HG03095 (cell line): Measurements from ENCODE around the gene TMEM256.

Experiments used
- ATAC-seq: cut with Tn5 transposase; IDR thresholded peaks from one replicate; pipeline ENCODE4 v1.9.1; 2021; ENCODE audit warnings: moderate library complexity; ENCODE audit not compliant: unreplicated experiment

The TMEM256 gene

GRCh38 chr17:7408863-7409262, 5.0 kb upstream of the TMEM256 start:
- no peak for ATAC-seq

DNA sequence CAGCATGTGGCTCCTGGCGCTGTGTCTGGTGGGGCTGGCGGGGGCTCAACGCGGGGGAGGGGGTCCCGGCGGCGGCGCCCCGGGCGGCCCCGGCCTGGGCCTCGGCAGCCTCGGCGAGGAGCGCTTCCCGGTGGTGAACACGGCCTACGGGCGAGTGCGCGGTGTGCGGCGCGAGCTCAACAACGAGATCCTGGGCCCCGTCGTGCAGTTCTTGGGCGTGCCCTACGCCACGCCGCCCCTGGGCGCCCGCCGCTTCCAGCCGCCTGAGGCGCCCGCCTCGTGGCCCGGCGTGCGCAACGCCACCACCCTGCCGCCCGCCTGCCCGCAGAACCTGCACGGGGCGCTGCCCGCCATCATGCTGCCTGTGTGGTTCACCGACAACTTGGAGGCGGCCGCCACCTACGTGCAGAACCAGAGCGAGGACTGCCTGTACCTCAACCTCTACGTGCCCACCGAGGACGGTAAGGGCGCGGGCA, 4.4 kb upstream of the TMEM256 start:
- no peak for ATAC-seq

GRCh38 chr17:7407485-7408251, 3.8 kb upstream of the TMEM256 start, which contains the start of gene NLGN2:
TSS of gene NLGN2 (plus strand) at chr17:7407845. CDS start at chr17:7408256, 411 bp downstream.
- no peak for ATAC-seq

DNA sequence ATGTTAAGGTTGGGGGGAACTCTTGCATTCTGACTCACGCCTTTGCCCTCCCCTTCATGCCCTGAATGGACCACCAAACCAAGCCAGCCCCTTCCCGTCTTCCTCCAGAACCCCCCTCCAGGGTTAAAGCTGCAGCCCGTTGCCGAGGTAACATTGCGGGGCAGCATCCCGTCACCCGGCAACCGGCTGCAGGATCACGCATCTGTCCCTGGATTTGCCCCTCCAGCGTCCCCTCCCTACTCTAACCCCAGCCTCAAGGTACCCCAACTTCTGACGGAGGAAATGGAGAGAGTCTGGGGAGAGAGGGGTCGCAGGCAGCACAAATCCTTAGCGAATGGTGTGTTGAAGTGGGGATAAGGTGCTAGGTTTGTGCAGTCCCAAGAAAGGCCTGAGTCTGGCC, 3.2 kb upstream of the TMEM256 start:
- no peak for ATAC-seq

- no peak for ATAC-seq
Measured at GRCh38 chr17:7406235-7406825, 2.4 kb upstream of the TMEM256 start.

DNA sequence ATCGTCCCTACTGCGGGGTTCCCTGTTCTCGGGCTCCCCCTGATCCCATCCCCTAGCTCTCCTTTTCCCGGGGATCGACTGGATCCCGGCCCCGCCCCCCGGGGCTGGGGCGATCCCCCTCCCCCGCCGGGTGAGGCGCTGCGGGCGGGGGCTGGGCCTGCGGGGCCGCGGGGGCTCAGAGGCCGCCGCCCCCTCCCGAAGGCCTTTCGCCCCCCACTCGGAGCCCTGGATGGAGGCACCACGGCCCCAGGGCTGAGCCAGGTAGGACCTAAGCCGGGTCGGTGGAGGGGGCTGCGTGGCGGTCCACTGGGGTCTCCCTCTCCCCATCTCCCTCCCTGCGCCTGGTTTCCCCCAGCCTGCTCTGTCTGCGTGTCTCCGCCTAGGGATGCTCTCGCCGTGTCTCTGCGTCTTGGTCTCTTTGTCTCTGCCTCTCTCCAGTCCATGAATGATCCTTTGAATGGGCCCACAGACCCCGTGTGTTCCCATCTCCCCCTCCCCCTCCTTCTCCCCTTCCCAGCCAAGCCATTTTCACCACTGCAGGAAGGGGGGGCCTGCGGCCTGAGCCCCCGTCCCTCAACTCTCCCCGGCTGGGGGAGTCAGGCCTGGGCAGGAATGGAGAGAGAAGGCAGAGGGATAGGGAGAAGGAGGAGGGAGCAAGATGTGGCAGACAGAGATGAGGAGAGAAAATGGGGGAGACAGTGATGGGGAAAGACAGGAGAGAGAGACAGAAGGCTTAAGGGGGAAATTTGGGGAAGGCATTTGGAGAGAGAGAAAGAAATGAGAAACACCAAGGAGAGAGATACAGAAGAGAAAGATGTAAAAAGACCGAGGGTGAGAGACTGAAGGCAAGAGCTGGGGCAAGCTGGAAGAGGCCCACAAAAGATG, 1.7 kb upstream of the TMEM256 start:
- ATAC-seq, result no peak

DNA sequence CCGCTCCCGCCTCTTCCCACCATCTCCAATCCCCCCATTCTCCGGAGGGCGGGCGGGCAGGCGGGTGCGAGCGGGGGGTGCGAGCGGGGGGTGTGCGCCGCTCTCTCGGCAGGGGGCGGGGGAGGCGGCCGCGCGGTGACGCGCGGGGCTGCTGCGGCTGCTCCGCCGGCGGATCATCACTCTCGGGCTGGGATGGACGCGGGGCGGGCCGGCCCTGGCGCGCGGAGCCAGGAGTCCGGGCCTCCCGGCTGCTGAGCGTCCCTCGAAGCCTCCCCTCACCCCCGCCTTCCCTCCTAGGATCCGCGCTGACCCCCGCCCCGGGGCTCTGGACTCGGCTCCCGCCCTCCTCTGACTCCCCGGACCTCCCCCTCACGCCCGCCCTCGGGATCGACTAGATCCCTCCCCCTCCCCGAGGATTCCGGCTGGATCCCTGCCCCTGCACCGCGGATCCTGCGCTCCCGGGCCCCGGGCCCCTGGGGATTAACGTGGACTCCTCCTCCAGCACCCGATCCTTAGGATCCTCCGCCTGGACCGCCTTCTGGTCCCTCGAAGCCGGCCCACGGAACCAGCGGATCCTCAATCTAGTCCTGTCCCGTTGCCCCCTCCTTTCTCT, 946 bp upstream of the TMEM256 start:
- ATAC-seq, result peak; percentile 11

DNA sequence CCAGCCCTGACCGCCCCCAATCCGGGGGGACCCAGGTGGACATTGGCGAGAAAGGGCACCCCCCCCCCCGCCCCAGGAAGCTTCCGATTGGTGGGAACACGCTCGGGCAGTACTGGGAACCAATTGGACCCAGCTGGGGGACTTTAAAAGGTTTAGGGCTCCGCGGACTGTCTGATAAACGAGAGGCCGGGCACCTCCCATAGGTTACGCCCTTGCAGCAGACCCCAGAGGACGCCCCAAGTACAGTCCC, 245 bp downstream of the TMEM256 start:
- no peak for ATAC-seq

GRCh38 chr17:7403043-7403726, 712 bp downstream of the TMEM256 start:
- ATAC-seq, result no peak

- no peak for ATAC-seq
Measured at GRCh38 chr17:7398612-7399011, 5.3 kb downstream of the TMEM256 start.

GRCh38 chr17:7396147-7396546, 7.8 kb downstream of the TMEM256 start:
- no peak for ATAC-seq

DNA sequence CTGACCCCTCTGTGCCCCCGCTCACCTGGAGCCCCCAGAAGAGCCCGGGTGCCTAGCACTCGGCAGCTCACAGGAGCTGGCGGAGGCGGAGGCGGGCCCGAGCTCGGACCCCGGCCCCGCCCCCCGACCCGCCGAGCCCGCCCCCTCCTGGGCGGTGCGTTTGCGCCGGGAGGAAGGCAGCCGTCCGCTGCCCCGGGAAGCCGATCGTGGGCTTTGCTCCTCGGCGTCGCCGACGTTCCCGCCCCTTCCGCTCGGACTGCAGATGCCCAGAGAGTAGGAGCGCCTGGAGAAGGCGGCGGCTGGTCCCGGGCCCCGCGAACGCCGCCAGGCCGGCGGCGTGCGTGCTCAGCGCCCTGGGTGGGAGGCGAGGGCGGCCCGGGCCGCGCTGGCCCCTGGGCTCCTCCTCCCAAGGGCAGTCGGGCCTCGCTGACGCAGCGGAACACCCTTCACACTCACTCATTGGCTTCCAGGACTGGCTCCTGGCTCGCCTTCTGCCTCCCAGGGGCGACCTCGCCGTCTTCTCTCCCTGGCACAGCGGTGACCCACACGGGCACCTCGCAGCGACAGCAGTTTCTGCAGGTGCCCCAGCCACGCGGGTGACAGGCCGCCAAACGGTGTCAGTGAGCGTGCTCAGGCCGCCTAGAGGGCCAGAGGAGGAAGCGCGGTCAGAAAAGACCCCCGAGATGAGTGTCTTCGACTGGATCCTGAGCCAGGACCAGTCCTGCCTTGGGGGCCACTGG, 9.3 kb downstream of the TMEM256 start, which contains the start of gene PLSCR3:
Gene PLSCR3 (minus strand): TSS at position 74 of the 740 bp plus-strand sequence. CDS start 415 bp downstream, outside the sequence.
- peak; percentile 76 for ATAC-seq

DNA sequence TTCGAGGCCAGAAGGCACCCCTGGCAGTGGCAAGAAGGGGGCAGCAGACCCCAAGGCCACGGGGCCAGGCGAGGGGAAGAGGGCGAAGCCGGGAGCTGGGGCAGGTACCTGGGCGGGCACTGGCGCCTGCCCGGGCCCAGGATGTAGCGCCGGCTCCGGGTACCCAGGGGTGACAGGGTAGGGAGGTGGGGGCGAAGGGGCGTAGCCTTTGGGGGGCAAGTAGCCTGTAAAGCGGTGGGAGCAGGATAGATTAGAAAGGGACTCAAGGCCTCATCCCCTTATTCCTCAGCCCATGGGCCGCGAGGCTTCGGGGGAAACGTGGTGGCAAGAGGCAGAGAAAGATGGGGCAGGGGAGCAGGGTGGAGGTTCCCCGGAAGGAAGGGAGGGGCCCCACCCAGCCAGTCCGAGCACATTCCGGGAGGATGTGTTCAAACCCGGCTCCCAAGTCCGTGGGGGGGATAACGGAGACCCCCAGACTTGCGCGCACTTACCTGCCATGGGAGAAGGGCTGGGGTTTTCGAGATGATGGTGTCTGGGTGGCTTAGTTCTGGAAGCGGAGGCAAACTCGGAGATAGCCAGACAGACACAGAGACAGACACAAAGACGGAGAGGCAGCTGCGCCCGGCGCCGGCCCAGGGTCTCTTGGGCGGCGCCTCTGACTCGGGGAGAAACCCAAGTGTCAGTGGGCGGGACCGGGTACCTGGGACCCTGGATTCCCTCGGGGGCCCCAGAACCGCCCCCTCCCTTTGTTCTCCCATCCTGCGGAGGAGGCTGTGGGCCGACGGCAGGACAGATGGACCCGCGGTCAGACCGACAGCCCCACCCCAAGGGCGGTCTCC, 10.1 kb downstream of the TMEM256 start:
- ATAC-seq, result peak; percentile 33

DNA sequence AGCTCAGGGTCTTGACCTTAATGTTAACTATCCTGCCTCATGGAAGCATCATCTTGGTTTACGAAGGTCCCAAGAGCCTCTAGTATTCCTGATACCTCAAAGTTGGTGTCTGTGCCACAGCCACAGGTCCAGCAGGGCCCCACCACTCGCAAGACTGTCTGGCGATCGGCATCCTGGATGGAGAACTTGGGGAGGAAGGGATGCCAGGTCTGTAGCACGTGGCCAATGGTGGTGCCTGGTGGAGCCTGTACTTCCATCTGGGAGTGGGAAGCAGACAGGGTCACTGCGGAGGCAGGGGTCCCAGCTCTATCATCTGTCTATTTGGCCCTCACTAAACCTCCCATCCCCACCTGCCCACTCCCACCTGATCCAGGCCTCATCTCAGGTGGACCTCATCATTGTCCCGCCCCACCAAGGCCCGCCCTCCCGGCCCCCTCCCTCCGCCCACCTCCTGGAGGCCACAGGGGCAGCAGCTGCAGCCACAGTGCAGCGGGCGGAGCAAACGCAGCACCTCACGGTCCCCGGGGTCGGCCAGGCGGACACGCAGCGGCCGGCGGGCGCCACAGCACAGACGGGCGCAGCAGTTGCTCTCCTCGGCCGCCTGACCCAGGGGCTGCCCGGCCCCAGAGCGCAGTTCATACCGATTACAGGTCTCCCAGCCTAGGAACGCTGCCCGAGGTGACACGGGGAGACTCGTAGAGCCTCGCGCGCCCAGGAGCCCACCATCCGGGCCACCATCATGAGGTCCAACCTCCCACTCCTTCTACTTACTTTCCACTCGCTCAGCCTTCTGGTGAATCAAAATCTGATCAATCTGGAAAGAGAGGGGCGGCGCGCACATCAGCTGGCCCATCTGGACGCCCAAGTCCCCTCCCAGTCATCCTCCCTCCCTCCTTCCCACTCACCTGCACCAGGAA, 10.9 kb downstream of the TMEM256 start:
- no peak for ATAC-seq

DNA sequence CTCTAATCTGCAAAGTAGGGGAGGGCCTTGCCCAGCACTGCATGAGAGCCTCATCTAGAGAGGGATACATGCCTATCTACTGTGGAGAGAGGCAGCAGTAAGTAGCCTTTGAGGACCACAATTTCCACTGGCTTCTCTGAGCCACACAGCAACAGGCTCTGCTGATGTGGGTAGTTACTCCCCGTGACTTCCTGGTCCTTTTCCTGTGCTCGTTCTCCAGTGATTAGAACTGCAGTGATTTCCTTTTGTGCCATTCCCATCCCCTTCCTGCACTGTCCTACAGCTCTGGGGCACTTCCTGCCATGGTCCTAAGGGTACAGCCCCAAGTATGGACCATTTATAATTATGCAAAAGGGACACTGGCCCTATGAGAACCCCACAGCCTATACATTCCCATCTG, 12.6 kb downstream of the TMEM256 start:
- ATAC-seq, result no peak

GRCh38 chr17:7389924-7390910, 13.7 kb downstream of the TMEM256 start:
- ATAC-seq, result no peak

GRCh38 chr17:7388856-7389255, 15.0 kb downstream of the TMEM256 start:
- no peak for ATAC-seq
